HG02884 (cell line): ENCODE measurements around the gene NDOR1.
"Not testable (repeated sequence)": the region's sequence is repeated elsewhere in the genome, so short reads cannot be mapped to it uniquely, and the experiment has no call there.

Source experiments
- ATAC-seq: cut with Tn5 transposase; IDR thresholded peaks from one replicate; pipeline ENCODE4 v1.9.1; 2021; ENCODE audit warnings: mild to moderate bottlenecking, moderate library complexity; ENCODE audit not compliant: unreplicated experiment

Gene NDOR1

DNA sequence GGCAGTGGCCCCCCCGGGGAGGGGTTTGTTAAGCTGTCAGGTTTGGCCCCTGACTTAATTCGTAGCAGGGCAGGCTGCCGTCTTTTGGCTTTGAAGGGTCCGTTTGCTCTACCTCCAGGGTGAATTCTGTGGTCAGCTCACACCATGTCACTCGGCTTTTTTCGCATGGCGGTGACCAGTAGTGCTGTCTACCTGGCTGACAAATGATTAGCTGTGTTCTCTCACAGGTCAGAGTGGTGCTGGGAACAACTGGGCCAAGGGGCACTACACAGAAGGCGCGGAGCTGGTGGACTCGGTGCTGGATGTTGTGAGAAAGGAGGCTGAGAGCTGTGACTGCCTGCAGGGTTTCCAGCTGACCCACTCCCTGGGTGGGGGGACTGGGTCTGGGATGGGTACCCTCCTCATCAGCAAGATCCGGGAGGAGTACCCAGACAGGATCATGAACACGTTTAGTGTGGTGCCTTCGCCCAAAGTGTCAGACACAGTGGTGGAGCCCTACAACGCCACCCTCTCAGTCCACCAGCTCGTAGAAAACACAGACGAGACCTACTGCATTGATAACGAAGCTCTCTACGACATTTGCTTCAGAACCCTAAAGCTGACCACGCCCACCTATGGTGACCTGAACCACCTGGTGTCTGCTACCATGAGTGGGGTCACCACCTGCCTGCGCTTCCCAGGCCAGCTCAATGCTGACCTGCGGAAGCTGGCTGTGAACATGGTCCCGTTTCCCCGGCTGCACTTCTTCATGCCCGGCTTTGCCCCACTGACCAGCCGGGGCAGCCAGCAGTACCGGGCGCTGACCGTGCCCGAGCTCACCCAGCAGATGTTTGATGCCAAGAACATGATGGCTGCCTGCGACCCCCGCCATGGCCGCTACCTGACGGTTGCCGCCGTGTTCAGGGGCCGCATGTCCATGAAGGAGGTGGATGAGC lies 37.0 kb downstream of the NDOR1 start:
- ATAC-seq, result no peak

DNA sequence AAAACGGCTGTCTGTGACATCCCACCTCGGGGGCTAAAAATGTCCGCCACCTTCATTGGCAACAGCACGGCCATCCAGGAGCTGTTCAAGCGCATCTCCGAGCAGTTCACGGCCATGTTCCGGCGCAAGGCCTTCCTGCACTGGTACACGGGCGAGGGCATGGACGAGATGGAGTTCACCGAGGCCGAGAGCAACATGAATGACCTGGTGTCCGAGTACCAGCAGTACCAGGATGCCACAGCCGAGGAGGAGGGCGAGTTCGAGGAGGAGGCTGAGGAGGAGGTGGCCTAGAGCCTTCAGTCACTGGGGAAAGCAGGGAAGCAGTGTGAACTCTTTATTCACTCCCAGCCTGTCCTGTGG lies 37.7 kb downstream of the NDOR1 start:
- not testable (repeated sequence) for ATAC-seq

DNA sequence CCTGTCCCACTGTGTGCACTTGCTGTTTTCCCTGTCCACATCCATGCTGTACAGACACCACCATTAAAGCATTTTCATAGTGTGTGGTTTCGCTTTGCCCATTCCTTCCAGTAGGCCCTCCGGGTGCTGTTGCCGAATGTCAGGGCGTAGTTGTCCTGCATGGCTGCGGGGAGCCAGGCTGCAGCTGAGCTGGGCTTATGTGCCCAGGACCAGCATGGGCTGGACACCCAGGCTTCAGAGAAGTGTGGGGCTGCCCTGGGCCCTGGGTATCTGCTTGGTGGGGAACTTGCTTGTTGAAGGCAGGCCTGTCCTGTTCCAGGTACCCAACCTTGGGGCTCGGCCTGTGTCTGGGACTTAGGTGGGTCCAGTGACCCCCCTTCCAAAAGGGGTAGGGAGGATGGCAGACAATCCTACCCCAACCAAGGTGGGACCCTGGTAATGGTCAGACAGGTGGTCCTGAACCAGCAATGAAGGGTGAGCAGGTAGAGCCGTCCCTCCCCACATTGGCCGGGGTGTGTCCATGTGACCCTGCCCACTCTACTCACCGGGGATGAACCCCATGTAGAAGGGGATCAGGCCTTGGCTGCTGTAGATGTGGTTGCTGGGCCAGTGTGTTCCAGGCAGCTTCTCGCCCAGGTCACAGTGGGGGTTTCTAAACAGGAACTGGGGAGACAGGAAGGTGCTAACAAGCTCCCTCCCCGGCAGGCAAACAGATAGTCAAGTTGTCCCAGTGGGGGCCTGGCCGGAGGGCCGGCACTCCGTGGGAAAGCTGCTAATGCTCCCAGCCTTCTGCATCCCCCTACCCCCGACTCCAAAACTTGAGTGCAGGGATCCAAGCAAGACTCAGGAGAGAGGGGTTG lies 38.4 kb downstream of the NDOR1 start:
- no peak for ATAC-seq

DNA sequence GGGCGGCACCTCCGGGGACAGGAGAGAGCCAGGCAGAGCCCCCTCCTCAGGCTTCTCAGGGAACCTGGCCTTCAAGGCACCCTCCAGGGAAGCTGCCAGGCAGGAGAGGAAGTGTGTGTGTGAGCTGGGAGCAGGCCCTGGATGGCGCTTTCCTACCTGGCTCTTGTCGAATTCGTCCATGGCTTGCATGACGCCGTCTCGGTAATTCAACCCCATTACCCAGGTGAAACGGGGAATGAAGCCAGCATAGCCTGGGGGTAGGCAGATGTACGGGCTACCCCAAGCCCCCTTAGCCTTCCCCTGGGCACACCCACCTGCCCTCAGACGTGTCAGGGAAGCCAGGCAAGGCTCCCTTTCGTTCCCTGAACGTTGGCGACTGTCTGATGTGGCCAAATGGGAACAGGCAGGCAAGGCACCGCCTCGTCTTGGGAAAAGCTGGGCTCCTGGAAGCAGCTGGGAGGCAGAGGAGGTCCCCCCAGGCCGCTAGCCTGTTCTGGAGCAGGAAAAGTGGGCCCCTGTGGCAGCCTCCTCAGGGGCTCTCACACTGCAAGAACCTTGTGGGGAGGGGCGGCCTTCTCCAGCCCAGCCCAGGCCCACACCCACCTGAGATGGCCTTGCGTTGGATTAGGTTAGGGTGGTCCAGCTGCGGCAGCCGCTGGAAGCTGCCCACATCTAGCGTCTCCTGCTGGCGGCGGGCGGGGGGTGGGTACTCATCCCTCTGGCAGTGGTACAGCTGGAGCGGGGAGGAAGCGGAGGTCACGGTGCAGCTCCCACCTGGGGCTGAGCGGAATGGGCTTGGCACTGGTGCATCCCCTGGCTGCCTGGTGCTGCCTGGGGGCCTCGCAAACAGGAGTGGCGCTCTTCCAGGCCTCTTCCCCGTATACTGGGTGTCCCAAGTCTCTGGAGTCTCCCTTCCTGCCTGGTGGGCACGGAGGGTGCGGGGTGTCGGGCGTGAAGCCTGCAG lies 39.3 kb downstream of the NDOR1 start:
- no peak for ATAC-seq

DNA sequence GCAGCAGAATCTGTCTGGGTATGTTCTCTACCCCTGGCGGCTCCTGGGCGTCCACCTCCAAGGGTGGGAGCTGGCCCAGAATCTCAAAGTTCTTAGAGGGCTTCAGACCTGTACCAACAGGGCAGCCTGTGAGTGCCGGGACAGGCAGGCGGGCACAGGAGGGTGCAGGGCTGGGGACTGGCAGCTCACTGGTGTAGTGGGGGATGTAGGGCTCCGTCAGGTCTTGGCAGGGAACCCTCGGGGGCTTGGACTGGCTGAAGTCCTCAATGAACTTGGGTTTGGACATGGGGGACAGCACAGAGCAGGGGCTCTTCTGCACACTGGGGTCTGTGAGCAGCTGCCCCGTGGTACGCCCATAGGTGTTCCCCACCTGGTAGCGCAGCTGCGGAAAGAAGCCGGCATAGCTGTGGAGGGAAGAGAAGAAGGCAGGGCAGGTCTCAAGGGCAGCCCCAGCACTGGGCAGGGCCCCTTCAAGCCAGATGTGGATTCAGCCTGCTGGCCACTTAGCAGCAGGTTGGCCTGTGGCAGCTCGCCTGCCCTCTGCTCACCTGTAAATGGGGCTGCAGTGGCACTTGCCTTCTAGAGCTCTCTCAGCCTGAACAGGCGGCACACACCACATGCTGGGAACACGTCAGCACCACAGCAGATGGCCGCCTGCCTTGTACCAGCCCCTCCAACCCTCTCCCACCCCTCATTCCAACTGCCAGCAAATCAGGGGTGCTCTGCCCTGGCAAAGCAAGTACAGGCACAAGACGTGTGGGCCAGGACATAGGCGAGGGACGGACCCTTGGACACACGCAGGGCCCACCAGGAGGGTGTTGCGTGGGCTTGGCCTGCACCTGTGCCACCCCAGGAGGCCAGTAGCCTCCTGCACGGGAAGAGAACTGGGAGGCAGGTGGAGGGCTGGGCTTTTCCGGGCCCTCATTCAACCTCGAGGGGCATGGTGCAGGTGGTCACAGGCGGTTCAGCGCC lies 40.2 kb downstream of the NDOR1 start:
- no peak for ATAC-seq

- ATAC-seq, result no peak
Measured at GRCh38 chr9:137247135-137247915, 41.8 kb downstream of the NDOR1 start.

GRCh38 chr9:137247916-137248175 lies 42.3 kb downstream of the NDOR1 start:
- ATAC-seq, result no peak

DNA sequence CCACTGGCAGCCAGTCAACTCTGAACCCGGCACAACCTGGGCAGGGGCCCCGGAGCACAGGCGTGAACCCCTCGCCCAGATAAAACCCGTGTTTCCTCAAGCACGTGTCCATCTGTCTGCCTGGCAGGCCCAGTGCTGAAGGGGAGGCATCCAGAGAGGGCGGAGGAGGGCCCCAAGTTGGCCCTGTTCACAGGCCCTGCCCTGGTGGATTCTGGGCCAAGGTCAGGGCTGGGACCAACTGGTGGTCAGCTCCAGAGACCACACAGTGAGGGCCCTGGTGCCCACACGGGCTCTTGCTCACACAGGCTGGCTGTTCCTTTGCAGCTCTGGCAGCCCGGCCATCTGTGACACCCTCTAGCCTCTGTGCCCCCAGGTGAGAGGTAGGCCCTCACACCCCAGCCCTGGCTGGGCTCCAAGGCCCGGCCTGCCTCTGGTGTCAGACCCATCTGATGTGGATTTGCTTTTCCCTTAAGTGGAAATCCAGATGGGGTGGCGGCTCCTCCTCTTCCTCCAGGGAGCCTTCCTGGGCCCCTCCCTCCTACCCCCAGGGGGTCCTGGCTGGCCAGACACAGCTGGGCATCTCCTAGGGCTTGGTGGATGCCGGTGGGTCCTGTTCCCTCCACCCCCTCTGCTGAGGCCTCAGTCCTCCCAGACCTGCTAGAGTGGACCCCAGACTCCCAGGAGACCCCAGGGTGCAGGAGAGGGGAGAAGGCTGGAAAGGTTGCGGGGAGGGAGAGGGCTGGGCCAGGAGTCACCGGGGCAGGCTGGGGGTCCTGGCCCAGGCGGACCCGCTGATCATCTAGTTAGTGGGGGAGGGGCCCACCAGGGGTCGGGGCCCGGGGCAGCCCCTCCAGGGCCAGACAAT lies 45.1 kb downstream of the NDOR1 start:
- no peak for ATAC-seq

- no peak for ATAC-seq
Measured at GRCh38 chr9:137251194-137251461, 45.6 kb downstream of the NDOR1 start, which contains the start of gene STPG3. TSS of gene STPG3 (plus strand) at chr9:137251286. CDS start at chr9:137251287, 1 bp downstream.

DNA sequence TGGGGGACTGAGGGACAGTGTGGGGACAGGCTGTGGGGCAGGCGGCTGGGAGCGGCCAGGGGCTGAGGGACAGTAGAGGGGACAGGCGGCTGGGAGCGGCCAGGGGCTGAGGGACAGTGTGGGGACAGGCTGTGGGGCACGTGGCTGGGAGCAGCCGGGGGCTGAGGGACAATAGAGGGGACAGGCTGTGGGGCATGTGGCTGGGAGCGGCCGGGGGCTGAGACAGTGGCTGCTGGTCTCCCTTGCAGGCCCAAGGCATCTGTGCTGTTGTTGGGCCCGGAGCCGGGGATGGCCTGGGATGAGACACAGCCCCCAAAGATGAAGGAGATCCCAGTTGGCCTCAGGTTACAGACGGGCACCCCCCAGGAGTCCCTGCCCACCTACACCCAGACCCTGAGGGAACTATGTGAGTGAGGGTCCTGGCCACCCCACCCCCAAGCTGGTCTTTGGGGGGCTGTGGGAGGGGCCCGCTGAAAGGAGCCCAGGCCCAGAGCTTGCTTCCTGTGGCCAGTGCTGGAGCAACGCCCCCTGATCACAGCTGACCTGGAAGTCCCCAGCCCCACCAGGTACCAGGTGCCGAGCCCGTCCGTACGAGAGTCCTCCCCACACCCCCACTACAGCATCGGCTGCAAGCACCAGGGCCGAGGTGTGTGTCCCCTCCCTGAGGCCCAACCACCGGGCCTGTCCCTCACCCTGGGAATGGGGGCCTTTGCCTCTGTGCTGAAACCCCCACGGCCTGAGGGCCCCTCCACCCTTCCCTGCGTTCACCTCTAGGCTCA lies 46.2 kb downstream of the NDOR1 start:
- no peak for ATAC-seq

DNA sequence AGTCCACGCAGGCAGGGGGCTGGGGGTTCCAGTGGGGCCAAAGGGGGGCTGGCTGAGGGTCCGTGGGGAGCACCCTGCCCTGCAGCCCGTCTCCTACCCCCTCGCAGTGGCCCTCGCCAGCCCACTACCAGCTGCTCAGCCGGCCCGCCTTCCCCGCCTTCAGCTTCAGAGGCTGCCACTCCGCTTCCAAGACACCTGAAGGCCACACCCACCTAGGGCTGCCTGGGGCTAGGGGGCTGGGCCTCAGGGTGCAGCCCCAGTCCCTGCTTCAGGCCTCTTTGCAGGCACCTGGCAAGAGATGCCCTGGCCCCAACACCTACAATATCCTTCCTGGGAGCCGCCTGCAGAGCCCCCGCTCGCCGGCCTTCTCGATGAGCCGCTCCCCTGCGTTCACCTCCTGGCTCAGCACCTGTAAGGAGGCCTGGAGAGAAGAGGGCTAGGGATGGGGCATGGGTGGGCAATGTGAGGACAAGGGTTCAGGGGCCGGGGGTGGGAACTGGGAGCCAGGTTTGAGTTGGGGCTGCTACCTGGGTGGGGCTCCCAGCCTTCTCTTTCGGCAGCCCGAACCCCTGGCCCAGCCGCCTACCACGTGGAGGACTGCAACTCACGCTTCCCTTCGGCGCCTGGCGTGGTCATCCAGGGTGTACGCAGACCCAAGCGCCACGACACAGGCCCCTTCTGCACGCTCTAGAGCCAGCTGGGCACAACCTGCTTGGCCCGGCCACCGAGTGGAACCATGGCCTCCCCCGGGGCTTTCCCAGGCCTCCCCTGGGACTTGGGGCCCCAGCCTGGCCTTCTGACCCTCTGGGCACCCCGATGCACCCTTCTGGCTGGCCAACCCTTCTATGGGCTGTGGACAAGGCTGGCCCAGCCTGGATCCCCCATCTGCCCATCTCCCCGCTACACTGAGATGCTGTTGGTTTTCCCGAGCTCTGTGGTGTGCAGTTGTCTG lies 47.3 kb downstream of the NDOR1 start:
- no peak for ATAC-seq

GRCh38 chr9:137253717-137254623 lies 48.5 kb downstream of the NDOR1 start:
- no peak for ATAC-seq

GRCh38 chr9:137254624-137255447 lies 49.3 kb downstream of the NDOR1 start, which contains the start of gene NELFB:
TSS of gene NELFB (plus strand) at chr9:137255327.
- ATAC-seq, result peak; percentile 72

GRCh38 chr9:137255448-137256114 lies 50.1 kb downstream of the NDOR1 start:
- peak; percentile 27 for ATAC-seq
